ENCODE data around the gene GALK2. TPM values are rescaled to one million over a fixed set of nuclear protein-coding genes. Genes with fewer than 3 reads are reported as not detected.

GALK2 gene
- total RNA-seq, 2 donors from 2014 or later: 23.3 to 25.2 TPM

GRCh38 chr15:49148727-49149126 is 21.3 kb upstream of the GALK2 start:
- H3K9me3 ChIP-seq (ENCODE audit: control insufficient read depth, low read length, poor library complexity, severe bottlenecking): no peaks in the 10 kb centered on the region
- no peaks in the 10 kb centered on the region for H3K27me3 Mint-ChIP-seq
- ATAC-seq (no peak), DNase-seq (no peak)
- peaks cover 37% of the 10 kb centered on the region for H3K4me1 Mint-ChIP-seq
- H3K36me3 Mint-ChIP-seq (ENCODE audit: low read depth): peaks cover 4% of the 10 kb centered on the region
- peak overlapping the region; percentile 59 for H3K4me3 Mint-ChIP-seq
- H3K27ac Mint-ChIP-seq: peak overlapping the region; percentile 81

- H3K4me1 Mint-ChIP-seq: peaks cover 41% of the 10 kb centered on the region
- DNase-seq: no peak
These were observed 18.2 kb upstream of the GALK2 start for GRCh38 chr15:49151831-49152230.

DNA sequence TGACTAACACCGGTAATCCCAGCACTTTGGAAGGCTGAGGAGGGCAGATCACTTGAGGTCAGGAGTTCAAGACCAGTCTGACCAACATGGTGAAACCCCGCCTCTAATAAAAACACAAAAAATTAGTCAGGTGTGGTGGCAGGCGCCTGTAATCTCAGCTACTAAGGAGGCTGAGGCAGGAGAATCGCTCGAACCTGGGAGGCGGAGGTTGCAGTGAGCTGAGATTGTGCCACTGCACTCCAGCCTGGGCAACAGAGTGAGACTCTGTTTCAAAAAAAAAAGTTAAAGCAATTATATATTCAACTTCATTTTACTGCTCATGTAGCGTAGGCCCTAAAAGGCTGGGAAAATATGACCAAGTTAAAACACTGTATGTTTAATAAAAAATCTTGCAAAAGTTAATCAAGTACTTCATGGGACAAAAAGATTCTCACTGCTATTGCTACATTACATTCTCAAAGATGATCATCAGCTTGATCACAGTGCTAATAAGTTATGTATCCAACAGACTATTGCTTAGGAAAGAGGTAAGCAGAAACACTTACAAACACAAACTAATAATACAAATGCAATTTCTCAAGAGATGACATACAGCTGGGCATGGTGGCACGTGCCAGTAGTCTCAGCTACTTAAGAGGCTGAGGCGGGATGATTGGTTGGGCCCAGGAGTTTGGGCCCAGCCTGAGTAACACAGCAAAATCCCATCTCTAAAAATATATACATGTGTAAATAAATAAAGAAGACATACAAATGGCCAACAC is 17.3 kb upstream of the GALK2 start:
- ATAC-seq: no peak
- Mint-ChIP-seq H3K36me3 (ENCODE audit: low read depth) (peaks cover 4% of the 10 kb centered on the region), H3K27ac (no peak overlapping the region), H3K27me3 (no peaks in the 10 kb centered on the region), H3K4me3 (no peak overlapping the region), H3K4me1 (peaks cover 40% of the 10 kb centered on the region)
- DNase-seq: no peak
- no peaks in the 10 kb centered on the region for H3K9me3 ChIP-seq (ENCODE audit: control insufficient read depth, low read length, poor library complexity, severe bottlenecking)

More at GRCh38 chr15:49151831-49152230, 18.2 kb upstream of the GALK2 start:
- Mint-ChIP-seq H3K27ac (no peak overlapping the region), H3K36me3 (ENCODE audit: low read depth) (peaks cover 4% of the 10 kb centered on the region), H3K27me3 (no peaks in the 10 kb centered on the region), H3K4me3 (no peak overlapping the region)
- no peaks in the 10 kb centered on the region for H3K9me3 ChIP-seq (ENCODE audit: control insufficient read depth, low read length, poor library complexity, severe bottlenecking)
- ATAC-seq: no peak

DNA sequence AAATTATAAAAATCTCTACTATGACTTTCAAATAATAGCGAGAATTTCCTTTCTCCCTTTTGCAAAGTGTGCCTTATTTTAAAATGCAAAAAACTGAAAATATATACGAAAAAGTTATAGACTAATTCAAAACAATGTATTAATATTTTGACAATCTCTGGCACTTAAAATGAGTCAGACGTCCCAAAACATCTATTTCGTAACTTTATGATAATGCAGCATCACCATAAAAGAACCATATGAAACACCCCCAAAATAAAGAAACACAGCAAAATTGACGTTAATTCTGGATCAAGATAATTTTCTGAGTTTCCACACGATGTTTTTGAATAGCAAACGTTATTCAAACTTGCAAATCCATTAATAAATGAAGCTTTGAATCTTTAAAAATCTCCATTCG is 15.7 kb upstream of the GALK2 start:
- Mint-ChIP-seq H3K4me3 (peak overlapping the region; percentile 99), H3K36me3 (ENCODE audit: low read depth) (peaks cover under 1% of the 10 kb centered on the region), H3K27me3 (no peaks in the 10 kb centered on the region), H3K27ac (peak overlapping the region; percentile 97), H3K4me1 (peaks cover 33% of the 10 kb centered on the region)
- no peaks in the 10 kb centered on the region for H3K9me3 ChIP-seq (ENCODE audit: control insufficient read depth, low read length, poor library complexity, severe bottlenecking)
- no peak for DNase-seq
- ATAC-seq: no peak

DNA sequence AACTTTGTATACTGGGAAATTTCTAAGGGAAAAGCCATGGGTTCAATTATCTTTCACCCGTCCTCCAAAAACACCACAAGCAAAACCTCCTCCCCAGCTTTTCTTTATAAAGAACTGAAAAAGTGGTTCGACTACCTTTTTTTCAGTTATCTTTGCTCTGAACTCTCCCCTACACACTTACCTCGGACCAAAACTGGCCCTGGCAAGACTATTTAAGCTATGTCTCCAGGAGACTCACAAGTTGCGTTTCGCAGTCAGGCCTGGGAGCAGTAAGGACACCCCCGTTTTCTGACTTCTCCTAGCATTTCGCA is 15.3 kb upstream of the GALK2 start:
- peaks cover 32% of the 10 kb centered on the region for H3K4me1 Mint-ChIP-seq
- no peak for ATAC-seq
- no peaks in the 10 kb centered on the region for H3K27me3 Mint-ChIP-seq
- no peaks in the 10 kb centered on the region for H3K9me3 ChIP-seq (ENCODE audit: control insufficient read depth, low read length, poor library complexity, severe bottlenecking)
- no peaks in the 10 kb centered on the region for H3K36me3 Mint-ChIP-seq (ENCODE audit: low read depth)
- peak overlapping the region; percentile 97 for H3K27ac Mint-ChIP-seq
- DNase-seq: no peak
- peak overlapping the region; percentile 99 for H3K4me3 Mint-ChIP-seq

- ATAC-seq (peak; percentile 95), DNase-seq (peak; percentile 75 to 86 (median 85))
- Mint-ChIP-seq H3K4me3 (peak within 1 kb of the TSS; percentile 99), H3K27ac (peak within 1 kb of the TSS; percentile 97), H3K4me1 (peaks cover 31% of the 10 kb centered on the region), H3K36me3 (ENCODE audit: low read depth) (no peaks in the 10 kb centered on the region), H3K27me3 (no peaks in the 10 kb centered on the region)
- no peaks in the 10 kb centered on the region for H3K9me3 ChIP-seq (ENCODE audit: control insufficient read depth, low read length, poor library complexity, severe bottlenecking)
These were observed 14.8 kb upstream of the GALK2 start, which contains the start of gene COPS2 for GRCh38 chr15:49155110-49155833. TSS of gene COPS2 (minus strand) at chr15:49155599. CDS start at chr15:49155578, 21 bp downstream.

GRCh38 chr15:49155834-49156627 is 14.0 kb upstream of the GALK2 start:
- no peaks in the 10 kb centered on the region for H3K36me3 Mint-ChIP-seq (ENCODE audit: low read depth)
- ATAC-seq (peak; percentile 37), DNase-seq (no peak)
- H3K27me3 Mint-ChIP-seq: no peaks in the 10 kb centered on the region
- peak overlapping the region; percentile 99 for H3K4me3 Mint-ChIP-seq
- H3K4me1 Mint-ChIP-seq: peaks cover 29% of the 10 kb centered on the region
- H3K27ac Mint-ChIP-seq: peak overlapping the region; percentile 97
- no peaks in the 10 kb centered on the region for H3K9me3 ChIP-seq (ENCODE audit: control insufficient read depth, low read length, poor library complexity, severe bottlenecking)

- H3K36me3 Mint-ChIP-seq (ENCODE audit: low read depth): peaks cover 6% of the 10 kb centered on the region
- DNase-seq: no peak
- H3K4me3 Mint-ChIP-seq: no peak overlapping the region
- H3K27ac Mint-ChIP-seq: no peak overlapping the region
- H3K9me3 ChIP-seq (ENCODE audit: control insufficient read depth, low read length, poor library complexity, severe bottlenecking): no peaks in the 10 kb centered on the region
- H3K27me3 Mint-ChIP-seq: no peaks in the 10 kb centered on the region
- peaks cover 2% of the 10 kb centered on the region for H3K4me1 Mint-ChIP-seq
- ATAC-seq: no peak
These were observed 6.4 kb upstream of the GALK2 start for GRCh38 chr15:49163678-49164077.

- H3K4me1 Mint-ChIP-seq: peaks cover 9% of the 10 kb centered on the region
- ATAC-seq (no peak), DNase-seq (no peak)
- no peaks in the 10 kb centered on the region for H3K27me3 Mint-ChIP-seq
- H3K27ac Mint-ChIP-seq: no peak overlapping the region
- H3K4me3 Mint-ChIP-seq: no peak overlapping the region
- no peaks in the 10 kb centered on the region for H3K9me3 ChIP-seq (ENCODE audit: control insufficient read depth, low read length, poor library complexity, severe bottlenecking)
- H3K36me3 Mint-ChIP-seq (ENCODE audit: low read depth): peaks cover 6% of the 10 kb centered on the region
These were observed 5.2 kb upstream of the GALK2 start for GRCh38 chr15:49164865-49165264.

- ATAC-seq: no peak
- Mint-ChIP-seq H3K4me3 (no peak overlapping the region), H3K36me3 (ENCODE audit: low read depth) (peaks cover 2% of the 10 kb centered on the region), H3K4me1 (peaks cover 29% of the 10 kb centered on the region), H3K27ac (no peak overlapping the region), H3K27me3 (no peaks in the 10 kb centered on the region)
- no peak for DNase-seq
- H3K9me3 ChIP-seq (ENCODE audit: control insufficient read depth, low read length, poor library complexity, severe bottlenecking): no peaks in the 10 kb centered on the region
These were observed 2.0 kb upstream of the GALK2 start for GRCh38 chr15:49168016-49168415.

DNA sequence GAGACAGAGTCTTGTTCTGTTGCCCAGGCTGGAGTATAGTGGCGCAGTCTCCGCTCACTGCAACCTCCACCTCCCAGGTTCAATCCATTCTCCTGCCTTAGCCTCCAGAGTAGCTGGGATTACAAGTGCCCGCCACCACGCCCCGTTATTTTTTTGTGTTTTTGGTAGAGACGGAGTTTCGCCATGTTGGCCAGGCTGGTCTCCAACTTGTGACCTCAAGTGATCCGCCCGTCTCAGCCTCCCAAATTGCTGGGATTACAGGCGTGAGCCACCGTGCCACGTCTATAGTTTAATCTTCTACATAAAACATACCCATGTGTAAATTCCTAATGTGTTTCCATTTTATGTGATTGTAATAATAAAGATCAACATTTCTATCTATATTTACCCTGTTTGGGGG is 1.7 kb downstream of the GALK2 start:
- Mint-ChIP-seq H3K27ac (peak overlapping the region; percentile 99), H3K36me3 (ENCODE audit: low read depth) (peaks cover 2% of the 10 kb centered on the region), H3K4me3 (peak overlapping the region; percentile 70), H3K4me1 (peaks cover 37% of the 10 kb centered on the region), H3K27me3 (no peaks in the 10 kb centered on the region)
- DNase-seq (no peak), ATAC-seq (no peak)
- no peaks in the 10 kb centered on the region for H3K9me3 ChIP-seq (ENCODE audit: control insufficient read depth, low read length, poor library complexity, severe bottlenecking)

DNA sequence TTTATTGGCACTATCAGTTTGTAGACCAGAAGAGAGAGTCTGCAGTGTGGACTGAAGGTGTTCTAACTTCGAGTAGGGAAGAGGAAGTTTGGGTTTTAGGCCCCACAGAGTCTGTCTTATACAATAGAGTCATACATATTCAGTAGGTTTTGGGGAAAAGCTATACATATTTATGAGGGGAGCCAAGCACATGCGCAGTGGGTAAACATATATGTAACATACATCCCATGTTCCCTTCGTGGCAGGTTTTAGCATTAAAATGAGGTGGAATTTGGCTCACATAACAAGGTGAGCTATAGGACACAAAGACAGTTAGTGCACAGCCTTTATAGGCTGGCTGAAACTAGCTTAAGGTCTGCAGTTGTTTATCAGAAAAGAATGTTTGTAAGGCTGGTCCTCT is 4.9 kb downstream of the GALK2 start:
- H3K27me3 Mint-ChIP-seq: no peaks in the 10 kb centered on the region
- H3K36me3 Mint-ChIP-seq (ENCODE audit: low read depth): peaks cover 2% of the 10 kb centered on the region
- no peak for ATAC-seq
- H3K9me3 ChIP-seq (ENCODE audit: control insufficient read depth, low read length, poor library complexity, severe bottlenecking): no peaks in the 10 kb centered on the region
- no peak overlapping the region for H3K27ac Mint-ChIP-seq
- no peak for DNase-seq
- H3K4me3 Mint-ChIP-seq: peak overlapping the region; percentile 28
- H3K4me1 Mint-ChIP-seq: peaks cover 30% of the 10 kb centered on the region

Data from T-helper 17 cell (primary cell).